Activated CD4-positive, alpha-beta T cell treated with anti-CD3 and anti-CD28 coated beads, Interleukin-2, amount 50 U/mL, for 16 hours (primary cell): ENCODE data around the gene GUCD1.

ENCODE experiments used
- DNase-seq: peaks from one replicate; pipeline ENCODE4 v3.0.0-alpha.2; 2020

The GUCD1 gene

DNA sequence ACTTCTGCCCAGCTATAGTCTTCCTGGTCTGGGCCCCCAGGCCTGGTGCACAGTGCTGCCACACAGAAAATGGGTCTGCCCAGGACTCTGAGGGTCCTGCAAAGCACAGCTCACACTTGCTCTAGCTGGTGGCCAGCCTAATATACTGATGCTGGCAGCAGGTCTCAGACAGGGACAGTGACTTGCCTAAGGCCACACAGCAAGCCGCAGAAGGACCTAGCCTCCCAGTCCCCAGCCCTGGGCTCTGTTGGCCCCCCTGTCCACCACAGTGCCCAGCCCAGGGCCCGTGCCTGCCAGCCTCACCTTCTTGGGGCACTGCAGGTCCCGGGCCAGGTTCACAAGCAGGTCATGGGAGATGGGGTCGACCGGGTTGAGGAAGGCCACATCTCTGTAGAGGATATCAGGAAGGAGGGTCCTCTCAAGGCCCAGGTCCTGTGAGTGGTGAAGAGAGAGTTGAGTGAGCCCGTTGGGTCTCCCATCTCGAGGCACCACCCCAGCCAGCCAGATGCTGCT lies 34.6 kb upstream of the GUCD1 start:
- no peak for DNase-seq

DNA sequence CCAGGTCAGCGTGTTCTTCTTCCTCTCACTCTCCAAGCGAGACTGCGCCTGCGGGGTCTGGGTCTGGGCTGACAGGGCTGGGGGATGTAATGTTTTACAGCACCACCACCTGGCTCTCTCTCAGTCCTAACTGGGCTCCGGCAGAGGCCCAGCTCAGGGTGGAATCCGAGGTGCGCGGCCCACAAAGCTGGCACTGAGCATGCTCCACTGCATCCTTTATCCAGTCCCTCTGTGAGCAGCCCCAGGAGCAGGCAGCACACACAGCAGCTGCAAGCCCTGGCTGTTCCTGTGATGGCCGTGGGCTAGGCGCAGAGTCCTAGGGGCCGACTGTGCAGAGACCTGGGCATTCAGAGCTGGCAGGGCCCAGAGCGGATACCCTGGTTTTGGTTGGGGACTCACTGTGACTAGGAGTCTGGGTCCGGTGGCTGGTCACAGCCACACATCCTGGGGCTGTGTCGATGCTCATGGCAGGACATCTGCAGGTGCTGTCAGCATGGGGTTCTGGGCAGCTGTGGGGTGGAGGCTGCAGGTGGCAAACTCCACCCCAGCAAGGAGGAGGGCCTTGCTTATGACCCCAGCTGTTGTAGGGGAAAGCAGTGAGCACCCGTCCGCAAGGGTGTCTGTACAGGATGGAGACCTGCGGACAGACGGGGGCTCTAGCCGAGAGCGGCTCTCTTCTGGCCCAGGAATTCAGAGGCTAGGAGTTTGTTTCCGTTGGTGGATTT lies 34.0 kb upstream of the GUCD1 start:
- no peak for DNase-seq

DNA sequence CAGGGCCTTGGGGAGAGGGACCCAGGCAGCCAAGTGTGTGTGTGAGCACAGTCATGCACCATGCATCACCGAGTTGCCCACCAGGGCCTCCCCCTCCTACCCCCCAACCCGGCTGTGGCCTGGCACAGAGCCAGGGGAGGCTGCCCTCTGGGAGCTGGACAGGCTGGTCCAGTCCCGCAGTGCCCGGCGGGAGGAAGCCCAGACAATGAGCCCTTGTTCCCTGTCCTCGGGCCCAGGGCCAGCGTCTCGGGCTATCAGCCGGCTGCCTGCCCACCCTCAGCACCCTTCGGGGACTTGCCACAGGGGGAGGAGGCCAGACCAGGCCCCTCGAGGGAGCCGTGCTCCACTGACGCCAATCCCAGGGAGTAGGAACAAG lies 33.4 kb upstream of the GUCD1 start:
- DNase-seq = no peak

DNA sequence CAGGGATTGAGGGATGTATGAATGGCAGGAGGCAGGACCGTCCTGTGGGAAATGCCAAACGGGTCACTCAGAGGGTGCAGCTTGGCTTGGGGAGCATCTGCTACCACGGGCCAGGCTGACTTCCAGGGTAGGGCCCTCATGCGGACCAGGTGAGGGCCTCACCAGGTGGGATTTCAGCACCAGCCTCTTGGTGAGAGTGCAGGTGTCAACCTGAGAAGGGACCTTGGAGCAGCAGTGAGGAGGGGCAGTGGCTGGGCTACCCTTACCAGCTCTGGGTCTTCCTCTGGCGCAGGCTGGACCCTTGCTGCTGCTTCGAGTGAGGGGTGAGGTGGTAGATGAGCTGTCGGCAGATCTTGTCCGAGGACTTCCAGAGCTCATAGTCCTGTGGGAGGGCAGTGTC lies 33.0 kb upstream of the GUCD1 start:
- no peak for DNase-seq

DNA sequence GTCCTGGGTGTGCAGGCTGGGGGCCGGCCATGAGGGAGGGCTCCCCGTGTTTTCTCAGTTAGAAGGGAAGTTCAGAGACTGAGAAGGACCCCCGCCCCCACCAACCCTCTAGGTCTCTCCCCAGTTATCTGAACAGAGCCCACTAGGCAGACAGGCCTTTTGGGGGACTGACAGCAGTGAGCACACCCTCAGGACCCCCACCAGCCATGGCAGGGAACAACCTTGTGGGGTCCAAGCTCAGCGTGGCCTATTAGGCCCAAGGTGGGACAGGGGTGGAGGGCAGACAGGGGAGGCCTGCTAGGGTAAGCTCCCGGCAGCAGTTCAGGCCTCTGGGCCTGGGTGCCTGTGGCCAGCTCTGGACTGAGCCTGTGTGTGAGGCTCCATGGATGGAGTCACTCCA lies 32.3 kb upstream of the GUCD1 start:
- no peak for DNase-seq

DNA sequence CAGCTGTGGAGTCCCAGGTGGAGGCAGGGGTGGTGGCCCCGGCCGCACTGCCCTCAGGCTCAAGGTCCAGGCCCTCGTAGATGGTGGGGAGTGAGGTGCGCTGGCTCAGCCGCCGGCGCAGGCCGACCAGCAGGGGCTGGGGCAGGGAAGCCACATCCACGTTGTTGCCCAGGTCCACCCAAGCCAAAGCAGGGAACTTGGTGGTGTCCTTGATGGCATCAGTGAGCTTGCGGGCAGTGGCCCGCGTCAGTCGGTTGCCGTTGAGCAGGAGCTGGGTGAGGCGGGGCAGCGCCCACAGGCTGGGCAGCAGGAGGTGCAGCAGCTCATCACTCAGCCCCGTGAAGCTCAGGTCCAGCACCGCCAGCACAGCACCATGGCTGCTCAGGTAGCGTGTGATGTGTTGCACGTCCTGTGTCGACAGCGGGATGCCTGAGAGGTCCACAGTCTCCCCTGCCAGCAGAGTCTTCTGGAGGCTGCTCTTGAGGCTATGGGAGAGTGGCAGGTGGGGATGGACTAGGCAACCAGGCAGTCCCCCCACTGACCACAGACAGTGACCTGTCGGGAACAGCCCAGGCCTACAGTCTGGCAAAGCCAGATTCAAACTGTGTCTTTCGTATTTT lies 31.1 kb upstream of the GUCD1 start:
- DNase-seq = no peak

DNA sequence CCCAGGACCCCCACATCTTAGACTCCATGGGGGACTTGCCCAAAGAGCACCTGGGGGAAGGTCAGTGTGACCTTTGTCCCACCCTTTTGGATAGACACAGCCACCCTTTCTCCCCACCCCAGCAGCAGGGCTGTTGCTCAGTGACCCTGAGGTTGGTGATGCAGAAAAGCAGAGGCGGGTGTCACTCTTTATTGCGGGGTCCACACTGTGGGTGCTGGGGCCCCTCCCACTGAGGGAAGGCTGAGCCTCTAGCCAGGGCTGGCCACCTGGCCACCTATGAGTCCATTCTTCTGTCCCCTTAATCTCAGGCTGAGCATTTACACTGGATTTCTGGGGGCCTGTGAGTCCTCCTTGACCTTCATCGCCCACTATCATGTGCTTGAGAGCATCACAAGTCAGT lies 30.5 kb upstream of the GUCD1 start:
- DNase-seq = no peak

DNA sequence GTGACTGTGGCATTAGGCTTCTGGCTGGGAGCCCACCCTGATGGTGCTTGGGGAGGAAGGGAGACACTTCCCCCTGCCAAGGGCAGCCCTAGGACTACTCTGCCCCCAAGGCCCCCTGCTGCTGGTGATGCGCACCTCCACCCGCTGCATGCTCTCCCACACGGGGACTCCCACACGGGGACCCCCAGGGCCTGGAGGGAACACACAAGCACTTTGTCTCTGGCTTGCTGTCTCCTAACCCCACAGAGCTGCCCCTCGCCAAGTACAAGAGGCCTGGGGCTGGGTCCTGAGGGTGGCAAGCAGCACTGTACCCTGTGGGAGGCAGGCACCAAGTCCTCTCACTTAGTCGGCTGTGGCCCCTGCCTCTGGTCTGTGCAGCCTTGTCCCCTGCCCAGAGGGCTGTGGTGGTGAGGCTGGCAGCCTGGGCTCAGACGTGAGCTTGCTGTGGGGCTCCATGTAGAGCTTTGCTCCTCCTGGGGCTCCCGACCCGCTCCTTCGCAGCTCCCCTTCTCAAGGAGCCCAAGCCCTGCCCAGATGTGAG lies 30.0 kb upstream of the GUCD1 start:
- no peak for DNase-seq

DNA sequence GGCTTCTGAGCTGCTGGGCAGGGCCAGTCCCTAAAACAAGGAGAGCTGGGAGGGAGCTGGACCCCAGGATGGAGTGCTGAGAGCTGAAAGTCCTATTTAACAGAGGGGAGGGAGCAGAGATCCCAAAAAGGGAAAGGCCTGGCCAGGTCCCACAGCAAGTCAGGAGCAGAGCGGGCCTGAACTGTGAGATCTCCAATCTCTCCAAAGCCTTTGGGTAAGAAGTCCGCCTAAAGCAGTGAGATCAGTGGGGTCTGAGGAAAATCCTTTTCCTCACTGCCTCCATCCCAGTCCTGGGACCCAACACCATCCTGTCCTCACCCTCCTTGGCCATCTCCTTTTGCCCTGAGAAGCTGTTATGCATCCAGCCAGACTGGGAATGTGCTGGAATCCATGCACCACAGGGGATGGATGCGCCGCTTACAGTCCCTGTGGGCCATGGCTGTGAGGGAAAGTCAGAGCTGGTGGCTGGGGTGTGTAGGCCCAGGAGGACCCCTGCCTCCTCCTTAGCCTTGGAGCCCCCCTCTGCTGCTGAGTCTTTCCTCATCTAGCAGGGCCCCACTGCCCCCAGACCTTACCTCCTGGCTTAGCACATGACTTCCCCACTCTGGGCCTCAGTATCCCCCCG lies 29.3 kb upstream of the GUCD1 start:
- DNase-seq = no peak

DNA sequence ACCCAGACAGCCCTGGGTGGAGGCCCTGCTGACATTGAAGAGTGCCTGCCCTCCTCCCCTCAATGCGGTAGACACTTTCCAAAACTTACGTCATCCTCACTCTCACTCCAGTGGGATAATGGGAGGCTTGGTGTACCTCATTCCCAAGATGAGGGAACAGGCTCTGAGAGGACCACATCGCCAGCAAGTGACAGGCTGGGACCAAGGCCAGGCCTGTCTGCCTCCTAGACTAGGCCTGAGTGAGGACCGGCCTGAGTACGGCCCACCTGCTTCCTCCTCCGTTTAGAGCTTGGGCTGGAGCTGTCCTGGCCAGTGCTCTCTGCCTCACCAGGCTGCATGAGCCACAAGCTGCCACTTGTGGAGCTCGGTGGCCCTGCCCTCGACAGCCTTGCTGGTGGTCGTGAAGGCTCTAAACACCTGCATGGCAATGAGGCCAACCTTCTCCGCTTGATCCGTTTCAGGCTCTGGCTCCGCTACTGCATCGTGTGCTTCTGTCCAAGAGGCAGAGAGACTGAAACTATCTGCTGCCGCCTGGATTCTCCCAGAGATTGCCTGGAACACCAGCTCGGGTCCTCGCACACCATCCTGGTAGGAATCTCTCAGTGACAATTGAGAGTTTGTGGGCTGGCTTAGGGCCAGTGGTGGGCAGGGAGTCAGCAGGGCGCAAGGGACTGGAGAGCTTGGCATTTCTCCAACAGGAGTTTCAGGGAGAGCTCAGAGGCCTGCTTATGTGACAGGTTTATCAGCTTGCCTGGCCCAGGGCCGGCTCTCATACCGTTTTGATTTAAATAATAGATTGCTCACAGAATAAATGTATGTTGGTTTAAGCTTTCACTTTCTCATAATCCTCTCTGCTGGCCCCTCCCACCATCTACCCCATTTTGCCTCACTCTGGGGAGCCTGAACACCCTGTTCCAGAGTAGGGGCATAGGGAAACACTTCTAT lies 28.6 kb upstream of the GUCD1 start:
- DNase-seq = no peak

DNA sequence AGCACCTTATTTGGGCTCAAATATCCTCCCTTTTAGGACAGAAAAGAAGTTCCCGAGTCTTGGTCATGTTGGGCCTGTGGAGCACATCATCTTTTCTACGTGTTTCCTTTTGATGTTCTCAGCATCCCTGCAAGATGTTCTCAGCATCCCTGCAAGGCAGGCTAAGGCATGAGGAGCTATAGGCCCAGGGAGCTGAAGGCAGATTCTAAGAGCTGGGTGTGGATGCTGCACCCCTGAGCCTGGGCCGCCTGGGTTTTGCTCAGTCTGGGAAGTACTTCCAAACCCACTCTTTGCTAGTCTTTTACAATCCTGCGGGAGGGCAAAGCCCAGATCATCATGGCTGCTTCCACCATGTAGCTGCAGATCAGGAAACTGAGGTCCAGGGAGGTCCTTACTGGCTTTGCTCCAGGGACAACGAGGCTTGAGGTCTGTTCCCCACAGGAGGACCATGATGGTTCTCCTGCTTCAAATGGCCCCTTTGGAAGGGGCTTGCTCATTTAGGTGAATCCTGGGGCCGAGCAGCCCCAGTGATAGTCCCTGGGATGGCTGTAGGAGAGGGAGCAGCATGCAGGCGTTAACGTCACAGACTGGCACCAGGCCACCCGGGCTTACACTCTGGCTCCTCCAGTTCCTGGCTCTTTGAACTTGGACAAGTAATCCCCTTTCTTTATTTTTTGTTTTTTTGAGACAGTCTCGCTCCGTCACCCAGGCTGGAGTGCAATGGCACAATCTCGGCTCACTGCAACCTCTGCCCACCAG lies 27.3 kb upstream of the GUCD1 start:
- no peak for DNase-seq

DNA sequence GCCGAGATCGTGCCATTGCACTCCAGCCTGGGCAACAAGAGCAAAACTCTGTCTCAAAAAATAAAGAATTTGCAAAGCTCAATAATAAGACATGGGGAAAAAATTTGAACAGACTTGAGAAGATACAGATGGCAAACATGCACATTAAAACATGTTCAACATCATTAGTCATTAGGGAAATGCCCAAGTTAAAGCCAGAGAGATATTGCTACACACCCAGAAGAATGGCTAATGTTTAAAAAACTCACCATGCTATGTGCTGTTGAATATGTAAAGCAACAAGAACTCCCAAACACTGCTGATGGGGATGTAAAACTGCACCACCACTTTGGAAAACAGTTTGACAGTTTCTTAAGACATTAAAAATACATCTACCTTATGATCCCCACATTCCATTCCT lies 25.3 kb upstream of the GUCD1 start:
- DNase-seq = no peak

DNA sequence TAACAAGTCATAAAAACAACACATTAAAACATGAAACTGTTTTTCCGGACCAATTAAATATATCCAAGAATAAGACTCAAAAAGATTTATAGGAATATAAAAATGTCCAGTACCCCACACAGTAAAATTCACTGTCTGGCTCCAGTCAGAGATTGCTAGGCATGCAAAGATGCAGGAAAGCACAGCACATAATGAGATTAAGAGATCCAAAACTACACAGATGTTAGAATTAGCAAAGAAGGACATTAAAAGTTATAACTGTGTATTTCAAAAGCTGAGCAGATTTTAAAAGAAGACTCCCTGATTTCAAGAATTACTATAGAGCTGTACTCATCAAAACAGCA lies 24.3 kb upstream of the GUCD1 start:
- no peak for DNase-seq

DNA sequence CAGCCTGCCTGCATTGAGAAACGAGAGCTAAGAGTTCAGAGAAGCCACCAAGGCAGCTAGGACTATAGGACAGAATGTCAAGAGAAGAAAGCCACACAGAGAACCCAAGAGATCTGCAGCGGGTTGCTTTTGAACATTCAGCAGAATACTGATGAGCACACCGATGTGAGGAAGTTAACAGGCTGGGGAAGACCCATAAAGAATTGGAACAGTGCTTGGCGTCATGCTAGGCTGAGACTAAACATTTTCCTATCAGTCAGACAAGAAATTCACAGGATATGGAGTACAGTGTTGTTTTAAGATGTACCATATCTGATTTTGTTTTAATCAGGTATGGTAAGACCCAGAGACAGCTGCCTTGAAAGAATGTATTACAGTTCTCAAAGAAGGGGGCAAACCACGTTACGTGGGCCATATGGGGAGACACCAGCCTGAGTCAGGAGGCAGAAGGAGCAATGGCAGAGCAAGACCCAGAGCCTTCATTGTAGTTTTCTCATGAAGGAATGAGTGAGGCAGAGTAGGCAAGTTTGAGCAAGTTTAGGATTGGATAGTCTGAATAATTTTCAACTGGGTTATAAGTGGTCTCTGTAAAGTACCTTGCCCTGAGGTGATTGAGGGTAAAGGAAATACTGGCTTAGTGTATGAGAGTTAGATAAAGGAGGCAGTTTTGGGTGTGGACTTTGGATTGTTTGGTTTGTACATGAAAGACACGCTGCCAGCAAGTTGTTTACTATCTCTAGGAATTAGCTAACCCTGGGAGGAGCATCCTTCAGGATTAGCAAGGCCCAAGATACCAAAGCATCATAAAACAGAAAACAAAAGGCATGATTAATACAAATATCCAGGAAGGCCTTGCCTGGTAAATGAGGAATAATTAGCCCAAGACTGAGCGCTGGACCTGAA lies 23.7 kb upstream of the GUCD1 start:
- DNase-seq = no peak

DNA sequence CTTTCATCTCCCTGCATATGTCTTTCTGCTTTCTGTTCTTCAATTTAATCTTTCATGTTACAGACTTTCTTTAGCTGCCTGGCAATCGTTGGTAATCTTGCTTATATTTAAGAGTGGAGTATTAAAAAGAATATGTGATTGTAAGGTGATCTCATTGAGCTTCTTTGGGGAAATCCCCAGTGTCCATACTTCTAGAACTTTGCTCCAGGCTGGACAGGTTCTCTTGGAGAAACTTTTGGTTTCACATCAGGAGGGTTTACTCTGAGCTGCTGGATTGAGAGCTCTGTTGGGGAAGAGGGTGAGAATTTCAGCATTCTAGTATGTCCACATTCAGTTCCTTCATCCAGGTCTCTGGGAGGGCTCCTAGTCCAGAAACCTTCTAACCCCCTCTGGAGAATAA lies 21.8 kb upstream of the GUCD1 start:
- no peak for DNase-seq

DNA sequence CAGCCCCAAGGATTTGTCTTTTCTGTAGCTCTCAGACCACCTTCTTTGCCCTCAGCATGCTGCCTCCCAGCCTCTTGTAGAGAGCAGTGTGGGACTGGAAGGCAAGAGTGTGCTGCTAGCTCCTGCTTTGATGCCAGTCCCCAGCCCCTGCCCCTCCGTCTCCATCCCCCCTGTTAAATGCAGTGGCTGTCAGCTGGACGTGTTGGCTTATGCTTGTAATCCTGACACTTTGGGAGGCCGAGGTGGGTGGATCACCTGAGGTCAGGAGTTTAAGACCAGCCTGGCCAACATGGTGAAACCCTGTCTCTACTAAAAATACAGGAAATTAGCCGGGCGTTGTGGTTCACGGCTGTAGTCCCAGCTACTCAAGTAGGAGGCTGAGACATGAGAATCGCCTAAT lies 16.3 kb upstream of the GUCD1 start:
- DNase-seq = no peak

DNA sequence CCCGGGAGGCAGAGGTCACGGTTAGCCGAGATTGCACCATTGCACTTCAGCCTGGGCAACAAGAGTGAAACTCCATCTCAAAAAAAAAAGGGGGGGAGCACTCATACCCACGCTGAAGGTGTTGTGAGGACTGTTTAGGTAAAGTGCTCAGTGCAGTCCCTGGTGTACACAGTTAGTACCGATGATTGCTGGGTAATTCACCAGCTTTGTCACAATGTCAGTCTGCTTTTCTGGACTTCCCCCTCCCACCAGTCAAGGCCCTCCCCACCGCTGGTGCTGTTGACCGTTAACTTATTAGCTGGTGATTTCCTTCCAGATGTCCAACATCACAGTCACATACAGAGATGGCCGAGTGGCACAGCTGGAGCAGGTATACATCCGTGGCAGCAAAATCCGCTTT lies 12.7 kb upstream of the GUCD1 start:
- no peak for DNase-seq

DNA sequence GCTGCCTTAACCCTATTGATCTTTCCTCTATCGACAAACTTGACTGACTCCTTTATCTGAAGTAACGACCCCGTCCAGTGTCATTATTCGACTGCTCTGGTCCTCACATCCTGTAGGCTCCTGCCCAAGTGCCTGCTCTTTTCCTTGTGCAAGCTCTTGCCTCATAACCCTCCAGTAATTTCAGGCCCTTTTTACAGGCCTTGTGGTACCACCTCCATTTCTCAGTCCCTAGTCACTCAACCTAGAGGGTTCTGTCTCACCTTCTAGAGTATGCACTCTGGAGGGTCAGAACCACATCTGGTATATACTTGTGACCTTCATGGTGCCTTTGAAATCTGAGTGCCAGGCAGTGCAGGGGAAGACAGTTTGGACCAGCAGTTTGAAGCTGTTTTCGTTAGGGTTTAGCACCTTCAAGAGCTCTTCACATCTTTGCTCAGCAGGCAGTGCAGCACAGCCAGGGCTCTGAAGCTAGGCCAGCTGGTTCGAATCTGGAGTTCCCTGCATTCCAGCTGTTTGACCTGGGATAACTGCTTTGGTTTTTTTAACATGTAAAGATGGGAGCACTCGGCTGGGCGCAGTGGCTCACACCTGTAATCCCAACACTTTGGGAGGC lies 12.1 kb upstream of the GUCD1 start:
- DNase-seq = no peak

DNA sequence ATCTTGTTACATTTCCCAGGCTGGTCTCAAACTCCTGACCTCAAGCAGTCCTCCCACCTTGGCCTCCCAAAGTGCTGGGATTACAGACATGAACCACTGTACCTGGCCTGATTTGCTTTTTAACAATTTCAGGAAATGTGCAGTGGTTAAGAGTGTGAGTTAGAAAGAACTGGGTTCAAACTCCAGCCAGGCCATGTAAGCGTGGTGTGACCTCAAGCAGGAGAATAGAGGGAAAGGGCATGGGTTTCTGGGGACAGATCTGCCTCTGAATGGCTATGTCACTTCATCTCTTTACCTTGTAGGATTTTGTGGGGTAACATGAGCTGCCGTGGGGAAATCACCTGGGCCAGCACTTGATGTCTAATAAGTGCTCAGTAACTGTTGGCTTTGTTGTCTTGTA lies 10.1 kb upstream of the GUCD1 start:
- DNase-seq = no peak

DNA sequence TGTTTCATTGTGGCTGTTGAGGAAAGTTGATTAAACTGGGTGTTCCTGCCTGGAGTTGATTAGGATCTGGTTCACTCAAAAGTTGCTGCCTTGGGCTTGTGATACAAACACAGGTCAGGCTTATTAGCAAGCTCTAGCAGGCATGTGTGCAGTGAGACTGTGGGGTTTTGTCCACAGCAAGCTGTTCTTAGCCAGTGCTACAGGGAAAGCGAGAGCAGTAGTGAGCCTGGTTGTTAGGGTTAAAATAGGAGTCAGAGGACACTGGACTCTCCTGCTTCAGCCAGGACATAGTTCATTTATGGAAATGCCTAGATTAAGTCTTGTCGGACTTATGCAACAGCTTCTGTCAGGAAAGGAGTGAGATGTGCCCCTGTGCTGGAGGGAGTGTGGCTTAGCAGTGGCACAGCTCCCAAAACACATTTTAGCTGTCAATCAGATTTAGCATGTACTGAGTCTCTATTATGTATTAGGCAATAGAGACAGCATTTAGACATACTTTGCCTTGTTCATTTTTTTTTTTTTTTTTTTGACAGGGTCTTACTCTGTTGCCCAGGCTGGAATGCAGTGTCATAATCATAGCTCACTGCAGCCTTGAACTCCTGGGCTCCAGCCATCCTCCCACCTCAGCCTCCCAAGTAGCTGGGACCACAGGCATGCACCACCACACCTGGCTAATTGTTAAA lies 9.6 kb upstream of the GUCD1 start:
- no peak for DNase-seq
